Effector memory CD4-positive, alpha-beta T cell (primary cell): ENCODE data around the gene LIN37.

Experiments
- DNase-seq, 3 donors: peaks; one replicate each; pipeline ENCODE4 v3.0.0-alpha.2; 2020
- H3K27ac ChIP-seq: 2 replicates; pipeline ENCODE4 v1.7.0; 2013; ENCODE audit warnings: mild to moderate bottlenecking, low read length, moderate library complexity; ENCODE audit not compliant: insufficient read depth, poor library complexity, severe bottlenecking
- H3K27me3 ChIP-seq: replicated peaks from 2 replicates; pipeline ENCODE4 v1.7.0; 2013; ENCODE audit warnings: mild to moderate bottlenecking, low read length; ENCODE audit not compliant: insufficient read depth, control insufficient read depth, poor library complexity, severe bottlenecking
- H3K36me3 ChIP-seq: 2 replicates; pipeline ENCODE4 v1.7.0; 2013; ENCODE audit warnings: mild to moderate bottlenecking, low read length, moderate library complexity; ENCODE audit not compliant: control insufficient read depth, insufficient read depth
- H3K4me1 ChIP-seq: 2 replicates; pipeline ENCODE4 v1.7.0; 2013; ENCODE audit warnings: low read length, mild to moderate bottlenecking; ENCODE audit not compliant: control insufficient read depth, insufficient read depth, poor library complexity, severe bottlenecking
- H3K4me3 ChIP-seq: 2 replicates; pipeline ENCODE4 v1.7.0; 2013; ENCODE audit warnings: low read length, low read depth, mild to moderate bottlenecking; ENCODE audit not compliant: insufficient read depth, poor library complexity, severe bottlenecking
- H3K9me3 ChIP-seq: 2 replicates; pipeline ENCODE4 v1.7.0; 2013; ENCODE audit warnings: mild to moderate bottlenecking, low read length, moderate library complexity; ENCODE audit not compliant: control insufficient read depth
- total RNA-seq, 3 donors: gene quantifications; one replicate each; lab custom pipeline; 2026; lab: John Stamatoyannopoulos, UW

LIN37 gene, protein sequence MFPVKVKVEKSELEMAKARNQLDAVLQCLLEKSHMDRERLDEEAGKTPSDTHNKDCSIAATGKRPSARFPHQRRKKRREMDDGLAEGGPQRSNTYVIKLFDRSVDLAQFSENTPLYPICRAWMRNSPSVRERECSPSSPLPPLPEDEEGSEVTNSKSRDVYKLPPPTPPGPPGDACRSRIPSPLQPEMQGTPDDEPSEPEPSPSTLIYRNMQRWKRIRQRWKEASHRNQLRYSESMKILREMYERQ
- total RNA-seq = 3.1 to 5.4 (median 3.7) reads per million in 3 donors

DNA sequence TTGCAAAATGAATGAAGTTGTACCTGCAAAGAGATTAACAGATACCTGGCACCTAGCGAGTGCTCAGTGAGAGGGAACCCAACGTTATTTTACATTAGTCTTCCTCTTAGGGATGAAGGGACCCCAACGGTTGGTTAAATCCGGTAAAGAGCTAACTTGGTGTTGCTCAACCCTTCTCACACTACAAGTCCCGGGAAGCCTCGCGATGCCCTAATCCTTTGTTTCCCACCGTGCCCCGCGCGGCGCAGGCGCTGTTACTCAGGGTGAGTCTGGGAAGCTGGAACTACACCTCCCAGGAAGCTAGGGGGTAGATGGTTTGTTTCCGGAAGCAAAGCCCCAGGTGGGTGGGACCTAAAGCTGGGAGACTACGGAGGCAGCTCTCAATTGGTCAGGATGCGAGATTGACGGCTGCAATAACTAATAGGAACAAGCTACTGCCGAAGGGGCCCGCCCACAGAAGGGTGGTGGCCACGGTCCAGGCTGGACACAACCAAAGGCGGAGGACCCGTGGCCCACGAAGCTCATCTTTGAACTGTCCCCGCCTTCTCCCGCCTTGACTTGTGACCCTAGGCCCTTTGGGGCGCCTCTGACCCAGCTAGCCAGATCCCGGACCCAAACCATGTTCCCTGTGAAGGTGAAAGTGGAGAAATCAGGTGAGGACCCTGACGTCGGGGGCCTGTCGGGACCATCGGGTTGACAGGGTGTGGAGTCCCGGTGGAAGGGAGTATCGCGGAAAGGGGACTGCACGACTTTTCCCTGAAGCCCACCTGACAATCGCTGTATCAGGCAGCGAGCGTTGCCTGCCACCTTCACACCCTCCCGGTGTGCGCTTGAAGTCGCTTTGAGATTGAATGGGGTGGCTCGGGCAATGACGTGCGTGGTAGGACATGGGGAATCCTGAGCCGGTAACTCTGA lies at the start of gene LIN37:
LIN37 (plus strand) TSS at position 471 of the 915 bp plus-strand sequence; CDS start at position 620, 149 bp downstream.
- Histone ChIP-seq H3K27me3 (no peaks in the 10 kb centered on the region), H3K4me1 (peaks cover 24% of the 10 kb centered on the region), H3K36me3 (peaks cover 15% of the 10 kb centered on the region), H3K27ac (peak within 1 kb of the TSS; percentile 81), H3K9me3 (no peaks in the 10 kb centered on the region), H3K4me3 (peak within 1 kb of the TSS; percentile 96)
- peak; percentile 96 to 99 (median 98) for DNase-seq

DNA sequence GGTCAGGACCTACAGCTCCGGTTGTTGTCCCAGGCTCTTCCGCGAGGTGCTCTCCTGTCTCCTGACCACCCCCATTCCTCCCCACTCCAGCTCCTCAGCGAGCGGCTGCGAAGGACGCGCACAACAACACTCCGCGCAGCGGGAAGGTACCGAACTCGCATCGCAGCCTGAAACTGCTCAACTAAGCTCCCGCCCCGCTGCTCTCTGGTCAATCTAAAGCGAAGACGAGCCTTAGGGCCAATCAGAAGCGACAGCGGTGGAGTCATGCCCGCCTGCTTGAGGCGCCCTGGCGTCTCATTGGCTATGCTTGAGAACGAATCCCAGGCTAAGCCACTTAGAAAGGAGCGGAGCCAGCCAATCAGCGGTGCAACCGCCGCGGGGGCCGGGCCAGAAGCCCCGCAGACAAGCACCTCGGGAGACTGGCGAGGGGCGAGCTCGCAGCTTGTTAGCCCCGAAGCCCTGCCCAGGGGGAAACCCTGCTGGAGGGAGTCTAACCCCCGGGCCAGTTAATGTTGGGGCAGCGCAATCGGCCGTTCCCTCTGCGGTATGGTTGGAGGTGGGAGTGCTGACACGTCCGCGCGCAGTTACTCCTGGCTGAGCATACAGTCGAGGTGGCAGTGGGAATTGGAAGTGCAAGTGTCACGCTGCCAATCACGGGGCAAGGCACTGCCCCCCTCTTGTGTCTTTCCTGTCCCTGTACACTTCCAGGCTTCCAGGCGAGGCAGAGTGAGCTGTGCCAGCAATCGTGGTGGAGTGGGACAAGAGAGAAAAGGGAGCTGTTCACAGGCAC lies 46.0 kb upstream of the LIN37 start:
- DNase-seq = peak; percentile 87 to 92 (median 91)
- H3K27ac ChIP-seq = peak overlapping the region; percentile 38

GRCh38 chr19:35703343-35703742 lies 45.0 kb upstream of the LIN37 start:
- Histone ChIP-seq H3K27ac (no peak overlapping the region), H3K4me1 (peaks cover 9% of the 10 kb centered on the region), H3K4me3 (no peak overlapping the region), H3K36me3 (no peaks in the 10 kb centered on the region), H3K27me3 (no peaks in the 10 kb centered on the region), H3K9me3 (no peaks in the 10 kb centered on the region)
- DNase-seq = no peak

More for the DNA sequence above, 46.0 kb upstream of the LIN37 start:
- H3K4me1 ChIP-seq = peaks cover 9% of the 10 kb centered on the region
- peak overlapping the region; percentile 71 for H3K4me3 ChIP-seq
- H3K27me3 ChIP-seq = no peaks in the 10 kb centered on the region
- H3K36me3 ChIP-seq = no peaks in the 10 kb centered on the region
- no peaks in the 10 kb centered on the region for H3K9me3 ChIP-seq

GRCh38 chr19:35704218-35704617 lies 44.2 kb upstream of the LIN37 start, which contains the start of gene ZBTB32:
Gene ZBTB32 (plus strand): TSS chr19:35704558. CDS start chr19:35714627, 10,069 bp downstream.
- H3K4me3 ChIP-seq = no peak within 1 kb of the TSS
- DNase-seq = no peak
- peaks cover 9% of the 10 kb centered on the region for H3K4me1 ChIP-seq
- no peaks in the 10 kb centered on the region for H3K9me3 ChIP-seq
- no peak within 1 kb of the TSS for H3K27ac ChIP-seq
- no peaks in the 10 kb centered on the region for H3K36me3 ChIP-seq
- no peaks in the 10 kb centered on the region for H3K27me3 ChIP-seq

DNA sequence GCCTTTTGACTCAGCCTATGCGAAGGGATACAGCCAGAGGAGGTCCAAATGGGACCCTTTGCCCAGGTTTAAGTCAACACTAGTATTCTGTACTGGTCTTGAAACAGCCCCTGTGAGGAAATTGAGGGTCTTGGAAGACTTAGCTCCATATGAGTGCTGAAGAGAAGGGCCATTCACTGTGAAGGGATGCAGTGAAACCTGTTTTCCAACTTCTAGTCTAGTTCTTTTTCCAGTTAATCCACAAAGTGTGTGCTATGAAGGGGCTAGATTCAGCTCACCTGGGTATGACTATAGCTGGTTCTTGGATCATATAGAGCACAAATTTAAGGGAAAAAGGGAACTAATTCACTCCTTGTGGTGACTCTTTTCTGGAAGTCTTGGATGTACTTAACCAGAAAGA lies 40.0 kb upstream of the LIN37 start:
- Histone ChIP-seq H3K9me3 (no peaks in the 10 kb centered on the region), H3K27ac (no peak overlapping the region), H3K36me3 (no peaks in the 10 kb centered on the region), H3K27me3 (no peaks in the 10 kb centered on the region), H3K4me1 (peaks cover 22% of the 10 kb centered on the region), H3K4me3 (no peak overlapping the region)
- no peak for DNase-seq

DNA sequence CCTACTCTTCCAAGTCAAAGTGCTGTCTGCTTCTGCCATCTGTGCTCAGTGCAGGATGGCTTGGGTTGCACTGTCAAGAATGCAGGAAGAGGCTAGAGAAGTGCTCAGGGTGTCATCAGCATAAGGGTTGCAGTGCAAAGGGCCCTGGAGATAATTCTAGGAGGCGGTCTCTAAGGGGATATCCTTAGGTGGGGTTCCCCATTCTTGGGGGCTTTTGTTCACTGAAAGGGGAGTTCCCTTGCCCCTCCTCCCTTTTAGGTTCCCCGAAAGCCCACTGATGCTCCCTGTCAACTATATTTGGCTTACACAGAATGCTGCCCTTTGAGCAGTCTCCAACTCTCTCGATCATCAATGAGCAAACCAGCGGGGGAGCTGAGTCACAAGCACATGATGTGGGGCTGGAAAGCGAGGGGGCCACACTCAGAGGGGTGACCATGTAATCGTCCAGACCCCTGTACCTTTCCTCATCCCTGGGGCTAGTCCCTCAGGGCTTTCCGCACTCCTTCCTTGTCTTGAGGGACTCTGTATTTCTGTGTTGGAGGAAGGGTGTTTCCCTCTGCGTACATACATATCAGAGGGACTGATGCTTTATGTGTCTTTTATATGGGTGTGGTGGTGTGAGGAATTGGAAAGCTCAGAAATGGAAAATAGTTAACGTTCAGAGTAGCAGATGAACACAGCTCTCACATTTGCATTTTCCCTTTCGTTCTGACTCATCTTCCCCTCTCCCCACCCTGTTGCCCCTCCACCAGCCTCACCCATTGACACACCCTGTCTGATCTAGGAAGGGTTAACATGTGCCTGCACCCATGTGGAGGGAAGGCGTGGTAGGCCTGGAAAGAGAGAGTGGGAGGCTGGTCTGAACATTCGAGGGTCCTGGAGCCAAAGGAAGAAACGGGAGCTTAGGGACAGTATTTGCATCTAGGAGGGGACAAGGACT lies 37.3 kb upstream of the LIN37 start:
- Histone ChIP-seq H3K27ac (no peak overlapping the region), H3K36me3 (no peaks in the 10 kb centered on the region), H3K27me3 (no peaks in the 10 kb centered on the region), H3K4me1 (peaks cover 28% of the 10 kb centered on the region), H3K4me3 (no peak overlapping the region), H3K9me3 (no peaks in the 10 kb centered on the region)
- no peak for DNase-seq

- Histone ChIP-seq H3K9me3 (no peaks in the 10 kb centered on the region), H3K27ac (peak overlapping the region; percentile 31), H3K36me3 (no peaks in the 10 kb centered on the region), H3K4me3 (no peak overlapping the region), H3K27me3 (no peaks in the 10 kb centered on the region), H3K4me1 (peaks cover 40% of the 10 kb centered on the region)
- peak in 1 of 3 donors; percentile 17 for DNase-seq
Measured at GRCh38 chr19:35712567-35713505, 35.5 kb upstream of the LIN37 start.

- Histone ChIP-seq H3K4me3 (no peak overlapping the region), H3K4me1 (peaks cover 41% of the 10 kb centered on the region), H3K36me3 (no peaks in the 10 kb centered on the region), H3K27ac (peak overlapping the region; percentile 31), H3K27me3 (no peaks in the 10 kb centered on the region), H3K9me3 (no peaks in the 10 kb centered on the region)
- DNase-seq = no peak
Measured at GRCh38 chr19:35713506-35713850, 34.9 kb upstream of the LIN37 start.
